ENCODE data around the gene RHOB.
"Not testable (repeated sequence)": the region's sequence is repeated elsewhere in the genome, so short reads cannot be mapped to it uniquely, and the experiment has no call there.

RHOB gene

GRCh38 chr2:20423359-20423758, 23.5 kb upstream of the RHOB start:
- DNase-seq = no peak

- DNase-seq = no peak
Measured at GRCh38 chr2:20423847-20424246, 23.0 kb upstream of the RHOB start.

GRCh38 chr2:20424300-20425290, 22.3 kb upstream of the RHOB start:
- no peak for DNase-seq

GRCh38 chr2:20425371-20425881, 21.4 kb upstream of the RHOB start:
- no peak for DNase-seq

GRCh38 chr2:20425884-20426283, 21.0 kb upstream of the RHOB start:
- DNase-seq = no peak

- DNase-seq = no peak
Measured at GRCh38 chr2:20427931-20428526, 18.8 kb upstream of the RHOB start.

GRCh38 chr2:20428717-20429490, 18.0 kb upstream of the RHOB start:
- DNase-seq = no peak

GRCh38 chr2:20429528-20429927, 17.3 kb upstream of the RHOB start:
- no peak for DNase-seq

- DNase-seq = no peak
Measured at GRCh38 chr2:20430035-20430434, 16.8 kb upstream of the RHOB start.

- DNase-seq = no peak
Measured at GRCh38 chr2:20430461-20431300, 16.2 kb upstream of the RHOB start.

GRCh38 chr2:20431301-20431698, 15.6 kb upstream of the RHOB start:
- no peak for DNase-seq

- DNase-seq = no peak
Measured at GRCh38 chr2:20431772-20432171, 15.1 kb upstream of the RHOB start.

- DNase-seq = no peak
Measured at GRCh38 chr2:20432714-20433113, 14.2 kb upstream of the RHOB start.

GRCh38 chr2:20433249-20433648, 13.6 kb upstream of the RHOB start:
- DNase-seq = no peak

GRCh38 chr2:20433946-20434553, 12.8 kb upstream of the RHOB start:
- DNase-seq = no peak

- DNase-seq = no peak
Measured at GRCh38 chr2:20434588-20435294, 12.1 kb upstream of the RHOB start.

- not testable (repeated sequence) for DNase-seq
Measured at GRCh38 chr2:20435456-20435855, 11.4 kb upstream of the RHOB start.

GRCh38 chr2:20436716-20437470, 10.0 kb upstream of the RHOB start:
- no peak for DNase-seq

GRCh38 chr2:20438334-20439192, 8.3 kb upstream of the RHOB start:
- DNase-seq = no peak

GRCh38 chr2:20439193-20439475, 7.7 kb upstream of the RHOB start:
- no peak for DNase-seq
